Choroid plexus epithelial cell (primary cell): ENCODE data around the gene ZNF358.
A peak's percentile ranks its signal among the peaks of the same experiment; 100 is the strongest.

ENCODE experiments used
- DNase-seq: peaks from one replicate; pipeline ENCODE4 v3.0.0-alpha.2; 2010; ENCODE audit warnings: low read depth
- H3K4me3 ChIP-seq: 2 replicates; pipeline ENCODE4 v1.5.1; 2011; ENCODE audit warnings: low read depth, mild to moderate bottlenecking, control low read depth, low read length, moderate library complexity
- TF ChIP-seq, protein P1 (sequence below): conservative IDR thresholded peaks from 2 replicates; pipeline ENCODE4 v1.5.1; 2011; ENCODE audit warnings: low read depth, mild to moderate bottlenecking, control low read depth, inconsistent platforms, low read length, moderate library complexity

The ZNF358 gene

DNA sequence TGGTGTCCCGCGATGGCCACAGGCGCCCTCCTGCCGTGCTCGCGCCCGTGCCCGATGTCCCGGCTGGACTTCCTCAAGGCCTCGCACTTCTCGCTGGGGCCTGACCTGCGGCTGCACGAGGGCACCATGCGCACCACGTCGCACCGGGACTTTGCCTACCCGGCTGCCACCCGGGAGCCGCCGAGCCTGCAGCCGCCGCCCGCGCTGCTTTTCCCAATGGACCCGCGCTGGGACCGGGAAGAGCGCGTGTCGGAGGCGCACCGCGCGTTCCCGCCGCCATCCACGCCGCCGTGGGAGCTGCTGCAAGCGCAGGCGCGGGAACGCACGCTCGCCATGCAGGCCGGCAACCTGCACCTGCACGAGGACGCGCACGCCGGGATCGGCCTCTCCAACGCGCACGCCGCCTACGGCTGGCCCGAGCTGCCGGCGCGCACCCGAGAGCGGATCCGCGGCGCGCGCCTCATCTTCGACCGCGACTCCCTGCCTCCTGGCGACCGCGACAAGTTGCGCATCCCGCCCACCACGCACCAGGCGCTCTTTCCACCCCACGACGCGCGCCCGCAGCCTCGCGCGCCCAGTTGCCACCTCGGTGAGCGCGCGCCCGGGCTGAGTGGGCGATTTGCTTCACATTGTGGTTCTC, 15.0 kb upstream of the ZNF358 start:
- DNase-seq: no peak
- peak overlapping the region; percentile 53 for H3K4me3 ChIP-seq
- TF ChIP-seq, protein P1, sequence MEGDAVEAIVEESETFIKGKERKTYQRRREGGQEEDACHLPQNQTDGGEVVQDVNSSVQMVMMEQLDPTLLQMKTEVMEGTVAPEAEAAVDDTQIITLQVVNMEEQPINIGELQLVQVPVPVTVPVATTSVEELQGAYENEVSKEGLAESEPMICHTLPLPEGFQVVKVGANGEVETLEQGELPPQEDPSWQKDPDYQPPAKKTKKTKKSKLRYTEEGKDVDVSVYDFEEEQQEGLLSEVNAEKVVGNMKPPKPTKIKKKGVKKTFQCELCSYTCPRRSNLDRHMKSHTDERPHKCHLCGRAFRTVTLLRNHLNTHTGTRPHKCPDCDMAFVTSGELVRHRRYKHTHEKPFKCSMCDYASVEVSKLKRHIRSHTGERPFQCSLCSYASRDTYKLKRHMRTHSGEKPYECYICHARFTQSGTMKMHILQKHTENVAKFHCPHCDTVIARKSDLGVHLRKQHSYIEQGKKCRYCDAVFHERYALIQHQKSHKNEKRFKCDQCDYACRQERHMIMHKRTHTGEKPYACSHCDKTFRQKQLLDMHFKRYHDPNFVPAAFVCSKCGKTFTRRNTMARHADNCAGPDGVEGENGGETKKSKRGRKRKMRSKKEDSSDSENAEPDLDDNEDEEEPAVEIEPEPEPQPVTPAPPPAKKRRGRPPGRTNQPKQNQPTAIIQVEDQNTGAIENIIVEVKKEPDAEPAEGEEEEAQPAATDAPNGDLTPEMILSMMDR: no peak

DNA sequence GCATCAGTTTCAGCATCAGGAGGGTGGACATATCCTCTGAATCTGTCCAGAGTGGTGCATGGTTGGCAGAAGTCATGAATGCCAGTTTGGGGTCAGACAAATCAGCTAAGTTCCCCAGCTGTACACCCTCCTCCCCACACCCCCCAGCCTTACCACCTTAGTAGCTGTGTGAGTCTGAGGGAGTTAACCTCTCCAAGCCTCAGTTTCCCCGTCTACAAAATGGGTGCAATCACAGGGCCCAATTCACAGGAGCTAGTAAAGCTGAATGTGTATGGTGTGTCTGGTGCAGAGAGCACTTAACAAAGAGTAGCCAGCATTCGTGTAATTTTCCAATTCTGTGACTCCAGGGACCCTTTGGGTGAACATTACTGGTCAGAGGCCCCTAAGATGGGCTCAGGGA, 13.4 kb upstream of the ZNF358 start:
- no peak for DNase-seq
- TF ChIP-seq, protein P1: no peak

GRCh38 chr19:7504684-7505083, 11.2 kb upstream of the ZNF358 start:
- DNase-seq: no peak
- no peak overlapping the region for H3K4me3 ChIP-seq
- TF ChIP-seq, protein P1: no peak

More for the DNA sequence above, 13.4 kb upstream of the ZNF358 start:
- H3K4me3 ChIP-seq: no peak overlapping the region

- TF ChIP-seq, protein P1: no peak
- H3K4me3 ChIP-seq: no peak overlapping the region
- DNase-seq: no peak
Measured at GRCh38 chr19:7505288-7505681, 10.6 kb upstream of the ZNF358 start.

DNA sequence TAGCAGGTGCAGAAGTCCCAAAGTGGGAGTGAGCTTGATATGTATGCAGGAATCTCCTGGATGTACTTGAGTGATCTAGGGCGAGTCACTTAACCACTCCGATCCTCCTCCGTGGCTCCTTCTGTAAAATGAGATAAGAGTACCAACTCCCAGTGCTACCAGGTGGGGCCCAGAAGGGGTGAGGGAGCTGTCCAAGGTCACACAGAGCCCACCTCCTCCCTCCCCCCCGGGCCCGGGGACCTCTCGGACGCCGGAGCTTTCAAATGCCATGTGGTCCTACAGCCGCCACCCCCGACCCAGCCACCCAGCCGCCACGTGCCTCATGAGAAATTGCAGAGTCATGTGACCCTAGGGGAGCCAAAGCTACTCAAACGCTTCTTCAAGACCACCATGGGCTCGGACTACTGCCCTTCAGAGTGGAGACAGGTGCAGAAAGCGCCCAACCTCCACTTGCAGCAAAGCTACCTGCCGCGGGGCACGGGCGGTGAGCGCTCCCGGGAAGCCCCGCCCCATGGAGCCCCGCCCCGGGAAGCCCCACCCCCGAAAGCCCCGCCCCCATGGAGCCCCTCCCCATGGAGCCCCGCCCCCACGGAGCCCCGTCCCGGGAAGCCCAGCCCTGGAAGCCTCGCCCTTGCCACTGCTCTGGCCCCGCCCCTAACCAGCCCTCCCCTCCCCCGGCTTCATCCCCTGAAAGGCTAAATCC, 10.1 kb upstream of the ZNF358 start:
- no peak for DNase-seq
- TF ChIP-seq, protein P1: no peak
- no peak overlapping the region for H3K4me3 ChIP-seq

DNA sequence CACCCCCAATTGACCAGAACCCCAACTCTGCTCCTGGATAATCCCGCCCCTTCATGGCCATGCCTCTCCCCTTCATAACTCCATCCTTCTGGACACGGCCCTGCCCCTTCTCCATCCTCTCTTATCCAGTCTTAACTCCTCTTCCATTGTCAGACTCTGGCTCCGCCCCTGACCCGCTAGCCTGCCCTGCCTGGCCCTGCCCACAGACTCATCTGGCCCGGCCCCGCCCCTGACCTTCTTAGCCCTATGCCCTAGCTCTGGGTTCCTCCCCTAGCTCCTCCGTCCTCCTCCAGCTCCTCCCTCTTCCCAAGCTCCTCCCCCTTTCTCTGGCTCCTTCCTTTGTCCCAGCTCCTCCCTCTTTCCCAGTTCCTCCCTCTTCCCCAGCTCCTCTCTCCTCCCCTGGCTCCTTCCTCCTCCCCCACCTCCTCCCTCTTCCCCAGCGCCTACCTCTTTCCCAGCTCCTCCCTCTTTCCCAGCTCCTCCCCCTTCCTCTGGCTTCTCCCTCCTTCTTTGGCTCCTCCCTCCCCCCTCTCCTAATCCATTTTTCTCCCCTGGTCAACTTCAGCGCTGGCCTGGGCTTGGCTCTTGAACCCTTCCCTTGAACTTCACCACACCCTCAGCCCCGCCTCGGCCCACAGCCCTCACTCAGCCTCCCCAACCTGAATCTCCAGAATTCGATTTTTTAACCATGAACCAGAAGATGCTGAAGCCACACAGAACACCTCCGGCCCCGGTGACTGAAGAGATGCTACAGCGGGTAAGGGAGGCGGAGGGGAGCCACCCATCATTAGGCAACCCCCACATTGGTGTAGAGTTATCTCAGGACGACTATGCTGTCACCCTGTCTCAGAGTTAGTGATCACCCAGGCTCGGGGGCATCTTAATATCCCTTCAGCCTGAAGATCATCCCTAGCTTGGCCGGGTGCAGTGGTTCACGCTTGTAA, 9.2 kb upstream of the ZNF358 start:
- TF ChIP-seq, protein P1: no peak
- no peak overlapping the region for H3K4me3 ChIP-seq
- peak; percentile 79 for DNase-seq
